HFFc6 (cell line): Measurements from ENCODE around the gene PRUNE2. TPM values are rescaled to one million over a fixed set of nuclear protein-coding genes. Genes with fewer than 3 reads are reported as not detected.

ENCODE experiments used
- DNase-seq: peaks from one replicate; pipeline ENCODE4 v3.0.0-alpha.2; 2018
- H3K27ac Mint-ChIP-seq: 2 replicates; pipeline ENCODE4 v1.8.0; 2020; ENCODE audit warnings: mild to moderate bottlenecking, mixed read lengths
- H3K27me3 Mint-ChIP-seq: 2 replicates; pipeline ENCODE4 v1.8.0; 2021; ENCODE audit warnings: mild to moderate bottlenecking, moderate library complexity, mixed read lengths; ENCODE audit not compliant: insufficient read depth
- H3K36me3 Mint-ChIP-seq: 2 replicates; pipeline ENCODE4 v1.8.0; 2021; ENCODE audit warnings: low read depth, mixed read lengths
- H3K4me1 Mint-ChIP-seq: 2 replicates; pipeline ENCODE4 v1.8.0; 2020; ENCODE audit warnings: low read depth, mixed read lengths
- H3K4me3 Mint-ChIP-seq: 2 replicates; pipeline ENCODE4 v1.8.0; 2020; ENCODE audit warnings: mild to moderate bottlenecking, moderate library complexity, mixed read lengths
- H3K9me3 Mint-ChIP-seq: 2 replicates; pipeline ENCODE4 v1.8.0; 2020; ENCODE audit warnings: mild to moderate bottlenecking, mixed read lengths
- total RNA-seq, 6 experiments: library from RNA; stranded (reverse); fragmentation: NEBNext Ultra II Directional; extraction: Animal tissue kit (Norgen Biotek cat#: 25700); gene quantifications; 2 replicates in 1 of 6; 3 replicates in 5 of 6; pipeline ENCODE4 v1.2.3, GENCODE V29; 2021
- TF ChIP-seq, protein P1 (sequence below): fragments of 200-600 bp; sonication (generic); IDR thresholded peaks from 2 replicates; pipeline ENCODE4 v1.5.0; 2021; ENCODE audit warnings: antibody characterized with exemption, mild to moderate bottlenecking

Gene PRUNE2
- total RNA-seq, 6 experiments from 2014 or later: 0.02 to 0.29 (median 0.16) TPM; not detected in 2

DNA sequence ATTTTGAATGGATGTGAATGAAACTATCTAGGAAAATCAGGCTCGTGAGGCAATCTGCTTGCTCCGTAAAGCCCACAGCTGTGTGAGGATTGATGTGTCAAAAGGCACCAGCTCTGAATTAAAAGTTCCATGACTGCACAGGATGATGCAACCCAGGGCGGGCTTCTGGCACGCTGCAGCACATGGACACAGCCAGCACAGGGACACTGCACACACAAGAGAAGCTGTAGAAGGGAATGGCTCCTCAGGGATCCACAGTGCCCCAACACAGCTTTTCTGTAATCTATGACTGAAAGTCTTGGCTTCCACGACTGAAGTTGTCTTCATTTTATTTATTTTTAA, 295.9 kb downstream of the PRUNE2 start:
- TF ChIP-seq, protein P1, sequence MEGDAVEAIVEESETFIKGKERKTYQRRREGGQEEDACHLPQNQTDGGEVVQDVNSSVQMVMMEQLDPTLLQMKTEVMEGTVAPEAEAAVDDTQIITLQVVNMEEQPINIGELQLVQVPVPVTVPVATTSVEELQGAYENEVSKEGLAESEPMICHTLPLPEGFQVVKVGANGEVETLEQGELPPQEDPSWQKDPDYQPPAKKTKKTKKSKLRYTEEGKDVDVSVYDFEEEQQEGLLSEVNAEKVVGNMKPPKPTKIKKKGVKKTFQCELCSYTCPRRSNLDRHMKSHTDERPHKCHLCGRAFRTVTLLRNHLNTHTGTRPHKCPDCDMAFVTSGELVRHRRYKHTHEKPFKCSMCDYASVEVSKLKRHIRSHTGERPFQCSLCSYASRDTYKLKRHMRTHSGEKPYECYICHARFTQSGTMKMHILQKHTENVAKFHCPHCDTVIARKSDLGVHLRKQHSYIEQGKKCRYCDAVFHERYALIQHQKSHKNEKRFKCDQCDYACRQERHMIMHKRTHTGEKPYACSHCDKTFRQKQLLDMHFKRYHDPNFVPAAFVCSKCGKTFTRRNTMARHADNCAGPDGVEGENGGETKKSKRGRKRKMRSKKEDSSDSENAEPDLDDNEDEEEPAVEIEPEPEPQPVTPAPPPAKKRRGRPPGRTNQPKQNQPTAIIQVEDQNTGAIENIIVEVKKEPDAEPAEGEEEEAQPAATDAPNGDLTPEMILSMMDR: no peak

DNA sequence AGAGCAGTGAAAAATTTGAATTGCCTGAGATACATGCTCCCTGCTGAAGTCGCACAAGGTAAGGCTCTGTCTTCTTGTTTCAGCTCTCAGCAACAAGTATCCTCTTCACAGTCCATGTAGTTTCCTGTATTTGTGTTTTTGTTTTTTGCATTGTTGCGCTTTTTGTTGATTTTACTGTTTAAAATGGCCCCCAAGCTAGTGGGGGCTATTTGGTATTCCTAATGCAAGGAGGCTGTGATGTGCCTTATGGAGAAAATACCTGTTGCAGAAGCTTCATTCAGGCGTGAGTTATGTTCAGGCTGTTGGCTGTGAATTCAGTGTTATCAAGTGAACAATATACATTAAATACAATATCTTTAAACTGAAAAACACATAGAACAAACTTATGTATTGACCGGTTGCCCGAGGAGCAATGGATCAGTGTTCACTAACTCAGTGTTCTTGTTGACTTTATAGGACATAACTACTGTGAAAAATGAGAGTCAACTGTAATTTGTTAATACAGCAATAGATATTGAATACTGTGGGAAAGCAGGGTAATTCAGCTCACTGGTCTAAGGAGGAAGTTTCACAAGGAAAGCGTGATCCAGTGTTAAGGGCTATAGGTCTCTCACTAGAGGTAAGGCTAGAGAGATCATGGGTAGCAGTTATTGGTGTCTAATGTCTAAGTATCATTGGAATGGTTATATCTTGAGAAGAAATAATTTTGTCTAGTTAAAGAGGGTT, 296.5 kb downstream of the PRUNE2 start:
- Mint-ChIP-seq H3K4me1 (peaks cover 10% of the 10 kb centered on the region; the same call in 1 of the 2 replicates), H3K9me3 (no peaks in the 10 kb centered on the region)

More for the DNA sequence above, 295.9 kb downstream of the PRUNE2 start:
- Mint-ChIP-seq H3K27me3 (peaks cover 3% of the 10 kb centered on the region), H3K36me3 (no peaks in the 10 kb centered on the region), H3K4me3 (no peak overlapping the region), H3K4me1 (peaks cover 10% of the 10 kb centered on the region; the same call in 1 of the 2 replicates), H3K9me3 (no peaks in the 10 kb centered on the region), H3K27ac (no peak overlapping the region)
- no peak for DNase-seq

DNA sequence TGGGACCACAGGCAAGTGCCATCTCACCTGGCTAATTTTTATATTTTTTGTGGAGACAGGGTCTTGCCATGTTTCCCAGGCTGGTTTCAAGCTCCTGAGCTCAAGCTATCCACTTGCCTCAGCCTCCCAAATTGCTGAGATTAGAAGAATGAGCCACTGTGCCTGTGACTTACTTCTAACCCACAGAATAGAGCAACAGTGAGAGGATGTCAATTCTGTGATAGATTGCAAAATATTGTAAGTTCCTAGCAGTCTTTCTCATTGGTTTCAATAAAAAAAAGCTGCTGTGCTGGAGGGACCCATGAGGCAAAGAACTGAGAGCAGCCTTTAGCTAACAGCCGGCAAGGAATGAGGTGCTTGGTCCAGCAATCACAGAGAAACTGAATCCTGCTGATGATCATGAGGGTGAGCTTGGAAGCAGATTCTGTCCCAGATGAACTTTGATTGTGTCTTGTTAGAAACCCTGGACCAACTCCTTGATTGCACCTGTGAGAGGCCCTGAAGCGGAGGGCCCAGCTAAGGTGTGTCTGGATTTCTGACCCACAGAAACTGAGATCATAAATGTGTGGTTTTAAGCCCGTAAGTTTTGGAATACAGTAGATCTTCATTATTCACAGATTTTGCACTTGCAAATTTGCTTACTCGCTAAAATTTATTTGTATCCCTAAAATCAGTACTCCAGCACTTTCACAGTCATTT, 297.2 kb downstream of the PRUNE2 start:
- peaks cover 3% of the 10 kb centered on the region for H3K27me3 Mint-ChIP-seq
- peaks cover 10% of the 10 kb centered on the region for H3K4me1 Mint-ChIP-seq
- no peak for DNase-seq
- H3K27ac Mint-ChIP-seq: no peak overlapping the region
- H3K4me3 Mint-ChIP-seq: no peak overlapping the region
- no peaks in the 10 kb centered on the region for H3K9me3 Mint-ChIP-seq
- no peaks in the 10 kb centered on the region for H3K36me3 Mint-ChIP-seq
- TF ChIP-seq, protein P1: no peak

More for the DNA sequence above, 296.5 kb downstream of the PRUNE2 start:
- H3K27me3 Mint-ChIP-seq: peaks cover 3% of the 10 kb centered on the region
- no peak overlapping the region for H3K4me3 Mint-ChIP-seq
- no peak overlapping the region for H3K27ac Mint-ChIP-seq
- DNase-seq: no peak
- H3K36me3 Mint-ChIP-seq: no peaks in the 10 kb centered on the region
- TF ChIP-seq, protein P1: no peak

DNA sequence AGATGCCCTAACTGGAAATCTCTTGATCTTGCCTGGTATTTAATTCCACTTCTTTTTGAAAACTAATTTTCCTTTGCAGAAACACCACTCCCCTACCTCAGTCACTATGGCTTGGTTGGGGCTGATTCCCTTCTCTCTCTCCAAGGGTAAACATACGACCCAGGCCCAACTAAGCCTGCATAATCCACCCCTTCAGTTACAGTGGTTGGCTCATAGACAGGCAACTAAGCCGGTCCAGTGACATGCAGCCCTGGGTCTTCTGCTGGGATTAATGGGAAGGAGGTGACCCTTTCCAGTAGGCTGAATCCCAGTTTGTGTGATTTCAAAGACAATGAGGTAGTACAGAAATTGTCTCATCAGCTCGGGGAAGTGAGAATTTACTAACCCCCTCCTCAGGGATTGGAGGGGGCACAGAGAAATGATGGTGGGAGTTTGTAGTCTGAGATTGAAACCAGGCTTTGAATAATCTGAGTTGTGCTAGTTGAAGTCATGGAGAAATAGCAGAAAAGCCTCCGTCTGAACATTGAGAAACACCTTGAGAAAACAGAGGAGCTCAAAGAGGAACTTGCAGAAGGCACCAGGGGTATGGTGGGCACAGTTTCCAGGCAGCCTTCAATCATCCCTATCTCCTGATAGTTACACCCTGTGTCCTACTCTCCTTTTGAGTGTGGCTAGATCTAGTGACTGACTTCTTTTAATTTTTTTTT, 298.0 kb downstream of the PRUNE2 start:
- Mint-ChIP-seq H3K4me3 (no peak overlapping the region), H3K27me3 (peaks cover 3% of the 10 kb centered on the region), H3K9me3 (no peaks in the 10 kb centered on the region), H3K36me3 (no peaks in the 10 kb centered on the region), H3K27ac (no peak overlapping the region), H3K4me1 (peaks cover 10% of the 10 kb centered on the region)
- TF ChIP-seq, protein P1: no peak
- DNase-seq: no peak

GRCh38 chr9:76605321-76605900, 300.5 kb downstream of the PRUNE2 start:
- DNase-seq: no peak
- no peak overlapping the region for H3K4me3 Mint-ChIP-seq
- H3K4me1 Mint-ChIP-seq: peaks cover 9% of the 10 kb centered on the region
- H3K36me3 Mint-ChIP-seq: no peaks in the 10 kb centered on the region
- H3K27ac Mint-ChIP-seq: no peak overlapping the region
- peaks cover 2% of the 10 kb centered on the region for H3K27me3 Mint-ChIP-seq
- TF ChIP-seq, protein P1: no peak
- no peaks in the 10 kb centered on the region for H3K9me3 Mint-ChIP-seq
